Parathyroid adenoma (tissue), 2 donors: Measurements from ENCODE around the gene BCAS4.

Experiments
- H2AFZ ChIP-seq: fragments of 300-600 bp; sonication (generic); one replicate; pipeline ENCODE4 v1.7.0; 2017; ENCODE audit warnings: antibody characterized with exemption, mild to moderate bottlenecking
- H3K27ac ChIP-seq: fragments of 300-600 bp; sonication (generic); one replicate; pipeline ENCODE4 v1.7.0; 2017
- H3K27me3 ChIP-seq: fragments of 300-600 bp; sonication (generic); one replicate; pipeline ENCODE4 v1.7.0; 2017; ENCODE audit warnings: low read length; ENCODE audit not compliant: control insufficient read depth, insufficient read depth
- H3K36me3 ChIP-seq: fragments of 300-600 bp; sonication (generic); one replicate; pipeline ENCODE4 v1.7.0; 2017; ENCODE audit warnings: low read length; ENCODE audit not compliant: control insufficient read depth, insufficient read depth
- H3K4me1 ChIP-seq: fragments of 300-600 bp; sonication (generic); one replicate; pipeline ENCODE4 v1.7.0; 2017; ENCODE audit warnings: control low read depth
- H3K4me2 ChIP-seq: fragments of 300-600 bp; sonication (generic); one replicate; pipeline ENCODE4 v1.7.0; 2017; ENCODE audit warnings: low read length
- H3K4me3 ChIP-seq: fragments of 300-600 bp; sonication (generic); one replicate; pipeline ENCODE4 v1.7.0; 2017; ENCODE audit warnings: low read depth, low read length
- H3K79me2 ChIP-seq: fragments of 300-600 bp; sonication (generic); one replicate; pipeline ENCODE4 v1.7.0; 2017; ENCODE audit warnings: control low read depth
- H3K9ac ChIP-seq: fragments of 300-600 bp; sonication (generic); one replicate; pipeline ENCODE4 v1.7.0; 2017; ENCODE audit warnings: mild to moderate bottlenecking
- H3K9me3 ChIP-seq: fragments of 300-600 bp; sonication (generic); one replicate; pipeline ENCODE4 v1.7.0; 2017; ENCODE audit warnings: low read length; ENCODE audit not compliant: control insufficient read depth
- TF ChIP-seq, protein P1 (sequence below): fragments of 300-600 bp; sonication (generic); IDR thresholded peaks from one replicate; pipeline ENCODE4 v1.7.0; 2017; ENCODE audit warnings: antibody characterized with exemption, mild to moderate bottlenecking
- donor health status: primary hyperparathyroidism.

BCAS4 gene

DNA sequence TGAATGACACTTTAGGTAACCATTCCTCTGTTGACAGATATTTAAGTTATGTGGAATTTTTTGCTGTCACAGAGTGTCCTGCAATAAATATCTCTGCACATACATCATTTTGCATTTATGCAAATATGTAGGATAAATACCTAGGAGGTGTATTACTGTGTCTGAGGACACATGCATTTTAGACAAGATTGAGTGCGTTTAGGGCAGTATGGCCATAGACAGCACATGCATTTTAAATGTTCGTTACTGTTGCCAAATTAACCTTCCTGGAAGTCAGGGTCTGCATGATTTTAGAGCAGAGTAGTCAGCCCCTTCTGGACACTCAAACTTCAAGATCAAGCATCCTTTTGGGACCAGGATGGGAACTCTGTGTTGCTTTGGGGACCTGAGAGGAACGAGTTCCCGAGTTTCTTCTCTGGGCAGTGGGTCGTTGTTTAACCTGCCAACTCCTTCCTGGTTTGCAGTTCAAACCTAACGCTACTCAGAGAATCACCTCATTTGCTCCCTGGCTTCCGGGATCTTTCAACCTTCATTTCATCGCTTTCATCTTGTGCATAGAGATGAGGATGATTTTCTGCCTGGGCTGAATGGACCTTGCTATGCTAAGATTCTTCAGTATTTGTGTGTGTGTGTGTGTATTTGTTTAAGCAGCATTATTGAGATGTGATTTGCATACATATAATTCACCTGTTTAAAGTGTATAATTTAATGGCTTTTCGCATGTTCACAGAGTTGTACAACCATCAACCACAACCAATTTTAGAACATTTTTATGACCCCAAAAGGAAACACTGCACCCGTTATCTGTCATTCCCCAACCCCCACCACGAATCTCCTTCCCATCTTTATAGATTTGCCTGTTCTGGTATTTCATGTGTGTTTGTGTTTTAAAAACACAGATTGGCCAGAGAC, 9.8 kb downstream of the BCAS4 start:
- Histone ChIP-seq H3K9ac (no peak overlapping the region), H3K4me2 (no peak overlapping the region), H2AFZ (no peak overlapping the region), H3K79me2 (peaks cover 23% of the 10 kb centered on the region), H3K9me3 (no peaks in the 10 kb centered on the region), H3K27me3 (no peaks in the 10 kb centered on the region), H3K4me3 (no peak overlapping the region), H3K36me3 (no peaks in the 10 kb centered on the region), H3K27ac (no peak overlapping the region), H3K4me1 (no peaks in the 10 kb centered on the region)
- TF ChIP-seq, protein P1, sequence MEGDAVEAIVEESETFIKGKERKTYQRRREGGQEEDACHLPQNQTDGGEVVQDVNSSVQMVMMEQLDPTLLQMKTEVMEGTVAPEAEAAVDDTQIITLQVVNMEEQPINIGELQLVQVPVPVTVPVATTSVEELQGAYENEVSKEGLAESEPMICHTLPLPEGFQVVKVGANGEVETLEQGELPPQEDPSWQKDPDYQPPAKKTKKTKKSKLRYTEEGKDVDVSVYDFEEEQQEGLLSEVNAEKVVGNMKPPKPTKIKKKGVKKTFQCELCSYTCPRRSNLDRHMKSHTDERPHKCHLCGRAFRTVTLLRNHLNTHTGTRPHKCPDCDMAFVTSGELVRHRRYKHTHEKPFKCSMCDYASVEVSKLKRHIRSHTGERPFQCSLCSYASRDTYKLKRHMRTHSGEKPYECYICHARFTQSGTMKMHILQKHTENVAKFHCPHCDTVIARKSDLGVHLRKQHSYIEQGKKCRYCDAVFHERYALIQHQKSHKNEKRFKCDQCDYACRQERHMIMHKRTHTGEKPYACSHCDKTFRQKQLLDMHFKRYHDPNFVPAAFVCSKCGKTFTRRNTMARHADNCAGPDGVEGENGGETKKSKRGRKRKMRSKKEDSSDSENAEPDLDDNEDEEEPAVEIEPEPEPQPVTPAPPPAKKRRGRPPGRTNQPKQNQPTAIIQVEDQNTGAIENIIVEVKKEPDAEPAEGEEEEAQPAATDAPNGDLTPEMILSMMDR: no peak

DNA sequence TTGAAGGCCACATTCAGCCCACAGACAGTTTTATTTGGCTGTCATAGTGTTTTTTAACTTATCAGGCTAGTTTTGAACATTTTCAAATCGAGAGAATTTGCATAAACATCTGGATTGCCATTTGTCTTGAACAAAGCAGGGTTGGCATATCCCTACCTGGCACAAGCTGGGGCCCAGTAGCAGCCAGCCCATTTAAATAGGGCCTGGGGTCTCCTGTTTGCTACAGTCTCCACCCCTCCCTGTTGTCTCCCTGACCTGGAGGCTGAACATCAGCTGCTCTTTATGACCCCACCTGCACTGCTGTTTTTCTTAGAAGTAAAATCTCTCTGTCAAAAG, 10.5 kb downstream of the BCAS4 start:
- no peak overlapping the region for H3K4me3 ChIP-seq
- peaks cover 23% of the 10 kb centered on the region for H3K79me2 ChIP-seq
- no peak overlapping the region for H3K4me2 ChIP-seq
- no peaks in the 10 kb centered on the region for H3K36me3 ChIP-seq
- no peak overlapping the region for H3K9ac ChIP-seq
- no peaks in the 10 kb centered on the region for H3K27me3 ChIP-seq
- no peak overlapping the region for H2AFZ ChIP-seq
- H3K9me3 ChIP-seq: no peaks in the 10 kb centered on the region
- H3K4me1 ChIP-seq: no peaks in the 10 kb centered on the region
- H3K27ac ChIP-seq: no peak overlapping the region
- TF ChIP-seq, protein P1: no peak

DNA sequence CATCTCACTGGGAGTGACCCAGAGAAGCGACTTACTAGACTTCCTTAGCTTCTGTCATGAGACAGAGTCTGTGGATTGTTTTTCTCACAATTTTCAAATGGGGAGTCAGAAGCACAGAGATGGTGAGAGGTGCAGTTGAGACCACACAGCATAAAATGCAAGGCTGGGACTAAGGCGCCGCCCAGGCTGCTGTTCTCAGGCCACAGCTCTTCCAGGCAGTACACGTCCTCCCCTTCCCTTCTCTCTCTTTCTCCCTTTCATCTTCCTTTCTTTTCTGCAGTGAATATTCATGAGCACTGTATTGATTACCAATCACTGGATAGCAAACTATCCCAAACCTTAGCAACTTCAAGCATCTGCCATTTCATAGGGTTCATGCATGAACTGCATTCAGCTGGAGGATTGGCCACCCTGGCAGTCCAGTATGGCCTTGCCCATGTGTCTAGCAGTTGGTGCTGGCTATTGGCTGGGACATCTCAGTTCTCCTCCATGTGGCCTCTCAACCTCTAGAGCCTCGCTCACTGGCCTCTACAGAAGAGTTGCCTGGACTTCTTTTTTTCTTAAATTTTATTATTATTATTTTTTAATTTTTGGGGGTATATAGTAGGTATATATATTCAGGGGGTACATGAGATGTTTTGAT, 11.4 kb downstream of the BCAS4 start:
- Histone ChIP-seq H3K27me3 (no peaks in the 10 kb centered on the region), H3K9me3 (no peaks in the 10 kb centered on the region), H3K27ac (no peak overlapping the region), H3K36me3 (no peaks in the 10 kb centered on the region), H3K4me3 (no peak overlapping the region), H3K79me2 (peaks cover 26% of the 10 kb centered on the region), H3K4me1 (no peaks in the 10 kb centered on the region), H2AFZ (no peak overlapping the region), H3K9ac (no peak overlapping the region), H3K4me2 (no peak overlapping the region)
- TF ChIP-seq, protein P1: no peak

GRCh38 chr20:50810063-50810462, 15.2 kb downstream of the BCAS4 start:
- no peaks in the 10 kb centered on the region for H3K9me3 ChIP-seq
- peaks cover 3% of the 10 kb centered on the region for H3K4me1 ChIP-seq
- no peak overlapping the region for H3K27ac ChIP-seq
- H2AFZ ChIP-seq: no peak overlapping the region
- no peaks in the 10 kb centered on the region for H3K36me3 ChIP-seq
- H3K4me2 ChIP-seq: no peak overlapping the region
- TF ChIP-seq, protein P1: no peak
- H3K79me2 ChIP-seq: peaks cover 26% of the 10 kb centered on the region
- no peak overlapping the region for H3K4me3 ChIP-seq
- H3K27me3 ChIP-seq: no peaks in the 10 kb centered on the region
- no peak overlapping the region for H3K9ac ChIP-seq
